TTC549 (cell line): Measurements from ENCODE around the gene SECISBP2L.
"Not testable (repeated sequence)": the region's sequence is repeated elsewhere in the genome, so short reads cannot be mapped to it uniquely, and the experiment has no call there.

ENCODE experiments used
- FAIRE-seq: peaks from 2 replicates; lab custom pipeline; 2012; peaks lifted over from hg19 to GRCh38; lab: Jason Lieb, UNC

SECISBP2L gene, protein sequence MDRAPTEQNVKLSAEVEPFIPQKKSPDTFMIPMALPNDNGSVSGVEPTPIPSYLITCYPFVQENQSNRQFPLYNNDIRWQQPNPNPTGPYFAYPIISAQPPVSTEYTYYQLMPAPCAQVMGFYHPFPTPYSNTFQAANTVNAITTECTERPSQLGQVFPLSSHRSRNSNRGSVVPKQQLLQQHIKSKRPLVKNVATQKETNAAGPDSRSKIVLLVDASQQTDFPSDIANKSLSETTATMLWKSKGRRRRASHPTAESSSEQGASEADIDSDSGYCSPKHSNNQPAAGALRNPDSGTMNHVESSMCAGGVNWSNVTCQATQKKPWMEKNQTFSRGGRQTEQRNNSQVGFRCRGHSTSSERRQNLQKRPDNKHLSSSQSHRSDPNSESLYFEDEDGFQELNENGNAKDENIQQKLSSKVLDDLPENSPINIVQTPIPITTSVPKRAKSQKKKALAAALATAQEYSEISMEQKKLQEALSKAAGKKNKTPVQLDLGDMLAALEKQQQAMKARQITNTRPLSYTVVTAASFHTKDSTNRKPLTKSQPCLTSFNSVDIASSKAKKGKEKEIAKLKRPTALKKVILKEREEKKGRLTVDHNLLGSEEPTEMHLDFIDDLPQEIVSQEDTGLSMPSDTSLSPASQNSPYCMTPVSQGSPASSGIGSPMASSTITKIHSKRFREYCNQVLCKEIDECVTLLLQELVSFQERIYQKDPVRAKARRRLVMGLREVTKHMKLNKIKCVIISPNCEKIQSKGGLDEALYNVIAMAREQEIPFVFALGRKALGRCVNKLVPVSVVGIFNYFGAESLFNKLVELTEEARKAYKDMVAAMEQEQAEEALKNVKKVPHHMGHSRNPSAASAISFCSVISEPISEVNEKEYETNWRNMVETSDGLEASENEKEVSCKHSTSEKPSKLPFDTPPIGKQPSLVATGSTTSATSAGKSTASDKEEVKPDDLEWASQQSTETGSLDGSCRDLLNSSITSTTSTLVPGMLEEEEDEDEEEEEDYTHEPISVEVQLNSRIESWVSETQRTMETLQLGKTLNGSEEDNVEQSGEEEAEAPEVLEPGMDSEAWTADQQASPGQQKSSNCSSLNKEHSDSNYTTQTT

DNA sequence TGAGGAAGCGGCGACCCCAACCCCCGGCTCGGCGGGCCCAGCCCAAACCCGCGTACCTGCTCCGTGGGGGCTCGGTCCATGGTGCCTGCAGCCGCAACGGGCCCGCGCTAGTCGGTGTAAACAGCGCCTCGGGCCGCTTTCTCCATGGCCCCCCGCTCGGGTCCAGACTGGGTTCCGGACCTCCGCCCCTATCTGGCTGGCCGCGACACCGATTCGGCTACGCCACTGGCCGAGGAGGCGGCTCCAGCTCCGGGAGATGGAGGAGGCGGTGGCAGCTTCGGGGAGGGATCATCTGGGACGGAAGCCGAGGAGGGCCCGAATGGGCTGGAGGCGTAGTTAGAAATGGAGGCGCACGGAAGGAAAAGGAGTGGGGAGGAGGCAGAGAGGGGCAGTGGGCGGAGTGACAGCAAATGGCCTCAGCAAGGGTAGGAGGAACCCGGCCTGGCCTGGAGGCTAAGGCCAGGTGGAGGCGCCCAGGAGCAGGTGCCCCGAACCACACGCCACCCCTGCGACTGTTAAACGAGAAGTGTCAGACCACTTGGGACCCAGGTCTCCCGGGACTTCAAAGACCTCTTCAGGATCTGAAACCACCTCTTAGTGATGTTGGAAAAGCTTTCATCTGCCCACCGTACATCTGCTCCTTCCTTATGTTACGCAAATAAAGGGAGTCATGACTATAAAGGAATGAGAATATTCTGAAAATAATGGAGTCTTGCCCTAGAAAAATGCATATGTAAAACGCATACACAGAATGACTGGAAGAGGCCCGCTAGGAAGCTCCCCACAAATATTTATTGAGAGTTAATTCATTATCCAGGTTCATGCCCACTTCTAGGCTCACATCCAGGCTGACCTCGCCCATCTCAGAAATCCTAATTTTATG lies at the start of gene SECISBP2L:
SECISBP2L (minus strand) TSS at position 227 of the 883 bp plus-strand sequence; CDS start at position 80, 147 bp downstream.
- FAIRE-seq, result no peak

DNA sequence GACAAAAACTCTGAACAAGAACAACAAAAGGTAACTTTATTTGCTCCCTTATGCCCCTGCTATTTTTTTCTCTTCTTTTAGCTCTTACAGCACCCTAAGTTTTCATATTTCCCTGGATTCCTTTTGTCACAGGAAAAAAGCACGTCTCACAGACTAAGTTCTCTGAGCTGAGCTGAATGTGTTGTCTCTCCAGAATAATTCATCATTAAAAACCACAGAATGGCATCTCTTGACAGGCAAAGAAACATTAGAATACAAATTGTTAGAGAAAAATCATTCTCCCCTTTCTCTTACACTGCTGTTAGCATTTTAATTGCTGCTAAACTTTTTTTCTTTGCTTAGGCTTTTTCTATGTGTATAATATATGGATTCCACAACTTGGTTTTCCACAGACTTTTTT lies 48.7 kb upstream of the SECISBP2L start:
- no peak for FAIRE-seq

DNA sequence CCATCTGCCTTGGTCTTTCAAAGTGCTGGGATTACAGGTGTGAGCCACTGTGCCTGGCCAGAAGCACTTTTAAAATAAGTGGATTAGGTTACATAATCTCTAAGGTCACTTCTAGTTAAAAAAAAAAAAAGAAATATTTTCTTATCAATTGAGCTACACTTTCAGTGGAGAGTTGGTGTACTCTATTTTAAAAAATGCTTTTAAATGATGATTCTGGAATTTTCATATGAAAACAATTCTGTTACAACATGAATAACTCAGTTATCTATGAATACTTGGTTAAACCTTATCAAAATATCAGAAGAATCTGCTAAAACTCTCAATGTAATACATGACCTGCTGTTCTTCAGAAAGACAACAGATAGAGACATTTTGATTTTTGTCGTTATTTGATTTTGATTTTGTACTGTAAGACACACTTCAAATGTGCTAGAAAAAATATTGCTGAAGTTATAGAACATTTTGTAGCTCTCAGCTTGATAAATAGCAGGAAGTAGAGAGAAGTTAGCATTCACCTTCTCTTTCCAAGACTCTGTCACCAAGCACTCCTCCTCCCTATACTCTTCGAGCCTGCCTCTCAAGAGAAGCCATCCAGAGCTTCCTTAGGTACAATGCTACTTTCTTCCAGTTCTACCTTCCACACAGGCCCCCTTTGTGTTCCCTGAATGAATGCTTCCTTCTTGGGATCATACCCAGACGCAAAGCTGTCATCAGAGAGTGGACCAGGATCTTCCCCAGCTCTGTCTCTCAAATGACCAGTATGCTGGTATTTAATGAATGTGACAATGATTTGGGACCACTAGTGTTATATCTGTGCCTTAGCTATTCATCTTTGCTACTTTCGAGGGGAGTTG lies 47.2 kb upstream of the SECISBP2L start:
- no peak for FAIRE-seq

DNA sequence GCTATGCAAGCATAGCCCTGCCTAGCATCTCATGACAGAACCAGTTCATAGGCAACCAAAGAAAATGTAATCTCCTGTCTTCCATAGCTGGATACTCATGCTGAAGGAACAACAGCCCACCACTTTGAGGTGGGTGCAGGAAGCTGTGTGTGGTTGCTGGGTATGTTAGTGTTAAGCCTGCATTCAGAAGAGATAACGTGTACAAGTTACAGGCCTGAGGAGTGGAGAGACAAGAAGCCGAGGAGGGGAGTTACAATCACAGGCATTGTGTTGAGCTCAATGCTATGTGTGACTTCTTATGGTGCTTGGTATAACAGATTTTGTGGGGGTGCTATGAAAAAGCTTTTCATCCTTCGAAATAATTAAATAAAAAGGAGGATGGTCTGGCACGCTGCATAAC lies 42.8 kb upstream of the SECISBP2L start:
- FAIRE-seq, result no peak

DNA sequence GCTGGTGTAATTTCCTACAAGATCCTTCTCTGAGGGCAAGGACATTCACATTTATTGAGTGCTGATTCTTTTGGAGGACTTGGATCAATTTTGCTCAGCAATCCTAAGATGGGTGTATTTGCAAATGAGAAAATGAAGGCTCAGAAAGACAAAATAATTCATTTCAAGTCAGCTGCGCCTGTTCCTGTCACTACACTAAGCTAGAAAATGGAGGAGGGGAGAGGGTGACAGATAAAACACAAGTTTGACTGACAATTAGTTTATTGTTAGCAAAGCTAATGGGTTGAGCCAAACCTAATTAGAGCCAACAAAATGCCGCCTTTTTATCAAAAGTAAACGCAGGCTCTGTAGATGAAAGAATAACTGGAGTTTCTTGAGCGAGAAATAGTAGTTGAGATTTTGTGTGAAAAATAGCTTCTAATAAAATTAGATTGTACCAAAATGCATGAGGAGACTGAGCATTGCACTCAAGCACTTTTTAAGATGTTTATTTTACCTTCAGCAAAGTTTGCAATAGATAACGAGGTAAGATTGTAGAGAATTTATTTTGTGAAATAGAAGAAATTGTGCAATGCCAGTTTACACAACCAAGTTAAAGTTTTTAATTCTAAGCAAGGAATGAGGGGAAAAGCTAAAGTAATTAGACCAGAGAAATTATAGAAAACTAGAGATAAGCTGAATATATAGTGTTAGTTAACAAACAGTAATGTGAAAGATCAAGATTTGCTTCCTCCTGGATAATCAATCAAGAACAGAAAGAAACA lies 39.6 kb upstream of the SECISBP2L start:
- FAIRE-seq, result no peak

DNA sequence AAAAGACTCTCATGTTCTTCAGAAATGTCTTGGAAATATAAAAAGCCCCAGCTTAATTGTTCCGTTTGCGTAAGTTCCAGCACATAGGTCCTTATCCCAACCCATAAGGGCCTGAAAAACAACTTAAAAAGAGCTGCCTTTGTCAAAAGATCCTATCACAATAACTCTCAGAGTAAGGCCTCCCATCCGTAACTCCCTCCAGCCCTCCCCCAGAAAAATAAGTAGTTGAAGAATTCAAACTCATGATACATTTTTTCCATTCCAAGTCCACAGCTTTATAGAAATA lies 38.0 kb upstream of the SECISBP2L start:
- FAIRE-seq, result no peak

DNA sequence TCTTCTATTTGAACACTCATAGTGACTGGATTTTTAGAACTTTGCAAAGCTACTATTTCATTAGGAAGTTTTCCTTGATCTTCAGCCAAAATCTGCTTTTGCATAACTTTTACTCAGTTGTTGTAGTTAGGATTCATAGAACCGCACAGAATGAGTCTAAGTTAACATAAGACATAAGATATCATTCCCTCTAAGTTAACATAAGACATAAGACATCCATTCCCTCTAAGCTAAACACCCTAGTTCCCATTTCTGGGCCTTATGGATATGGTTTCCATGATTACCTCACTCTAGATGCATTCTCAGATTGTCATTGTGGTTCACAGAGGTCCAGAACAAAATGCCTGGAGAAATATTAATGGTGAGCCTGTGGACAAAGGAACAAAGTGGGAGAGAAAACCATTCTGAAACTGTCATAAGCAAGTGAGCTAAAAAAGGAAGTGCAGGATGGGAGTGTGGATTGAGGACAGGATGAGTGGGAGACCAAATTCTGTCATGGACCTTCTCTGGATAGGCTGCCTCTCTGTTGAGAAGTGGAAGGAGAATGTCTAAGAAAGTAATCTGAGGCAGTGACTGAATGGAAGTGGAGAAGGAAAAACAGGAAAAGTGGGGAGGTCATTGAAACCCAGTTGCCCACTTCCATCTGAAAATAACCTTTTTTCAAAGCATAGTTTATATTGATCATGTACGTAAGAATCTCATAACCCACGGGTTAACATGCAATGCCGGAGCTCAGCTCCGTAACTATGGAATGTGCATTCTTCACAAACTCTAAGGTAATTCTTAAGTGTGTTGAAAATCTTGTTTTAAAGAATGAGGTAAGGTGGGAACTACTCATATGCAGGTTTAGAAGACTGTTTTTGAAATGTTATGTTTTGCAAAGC lies 37.4 kb upstream of the SECISBP2L start:
- FAIRE-seq, result no peak

DNA sequence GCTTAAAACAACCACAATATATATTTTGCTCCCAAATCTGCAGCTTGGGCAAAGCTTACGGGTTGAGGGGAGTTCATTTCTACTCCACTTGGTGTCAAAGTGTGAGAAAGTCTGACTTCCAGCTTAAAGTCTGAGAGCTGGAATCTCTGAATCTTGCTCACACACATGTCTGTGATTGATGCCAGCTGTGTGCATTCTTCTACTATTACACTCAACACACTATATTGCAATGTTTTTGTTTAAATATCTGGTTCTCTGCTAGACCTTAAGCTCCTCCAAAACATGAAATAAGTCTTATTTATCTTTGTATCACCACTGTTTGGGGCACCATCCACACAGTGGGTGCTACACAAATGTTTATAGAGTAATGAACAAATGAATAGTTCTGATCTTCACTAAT lies 36.7 kb upstream of the SECISBP2L start:
- FAIRE-seq, result no peak

DNA sequence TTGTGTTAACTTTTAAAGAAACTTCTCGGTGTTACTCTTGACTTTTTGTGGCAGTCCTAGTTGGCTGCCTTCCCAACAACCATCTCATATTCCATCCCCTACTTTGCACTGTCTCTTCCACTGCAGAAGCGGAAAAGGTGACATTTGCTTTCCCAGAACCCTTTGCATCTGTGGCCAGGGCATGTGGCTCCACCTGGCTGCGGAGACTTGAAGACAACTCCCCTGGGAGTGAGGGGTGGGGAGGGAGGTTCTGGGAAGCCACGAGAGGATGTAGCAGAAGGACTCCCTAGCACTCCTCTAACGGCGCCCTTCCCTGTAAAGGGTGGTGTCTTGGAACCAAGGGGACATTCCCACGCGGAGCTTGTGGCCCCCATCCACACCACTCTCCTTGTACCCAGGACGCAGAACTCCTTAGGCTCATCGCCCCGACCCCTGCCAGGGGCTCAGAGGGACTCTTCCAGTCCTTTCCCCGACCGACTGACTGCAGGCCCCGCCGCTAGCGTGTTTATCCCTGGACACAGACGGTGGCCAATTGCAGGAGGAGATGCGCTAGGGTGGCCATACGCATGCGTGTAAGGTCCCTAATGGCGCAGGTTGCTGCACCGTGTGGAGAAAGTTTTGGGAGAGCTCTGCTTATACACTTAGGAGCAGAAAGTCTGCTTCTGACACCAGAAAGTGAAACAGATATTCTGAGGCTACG lies 33.2 kb upstream of the SECISBP2L start:
- no peak for FAIRE-seq

DNA sequence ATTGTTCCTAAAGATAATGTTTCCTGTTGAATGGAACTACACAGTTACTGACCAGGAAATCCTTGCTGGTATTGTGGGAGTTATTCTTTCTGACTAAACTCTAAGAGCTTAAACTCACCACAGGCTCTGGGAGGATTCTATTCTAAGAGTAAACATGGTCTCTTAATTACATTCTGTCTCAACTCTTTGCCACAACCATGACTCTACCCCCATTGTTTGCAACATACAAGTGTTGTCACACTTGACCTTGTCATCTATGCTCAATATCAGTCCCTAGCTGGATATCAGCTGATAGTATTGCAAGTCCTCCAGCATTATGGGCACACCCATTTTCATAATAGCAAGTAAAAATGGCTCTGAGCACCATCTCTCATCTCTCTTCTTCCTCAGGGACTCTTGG lies 29.6 kb upstream of the SECISBP2L start:
- FAIRE-seq, result no peak

DNA sequence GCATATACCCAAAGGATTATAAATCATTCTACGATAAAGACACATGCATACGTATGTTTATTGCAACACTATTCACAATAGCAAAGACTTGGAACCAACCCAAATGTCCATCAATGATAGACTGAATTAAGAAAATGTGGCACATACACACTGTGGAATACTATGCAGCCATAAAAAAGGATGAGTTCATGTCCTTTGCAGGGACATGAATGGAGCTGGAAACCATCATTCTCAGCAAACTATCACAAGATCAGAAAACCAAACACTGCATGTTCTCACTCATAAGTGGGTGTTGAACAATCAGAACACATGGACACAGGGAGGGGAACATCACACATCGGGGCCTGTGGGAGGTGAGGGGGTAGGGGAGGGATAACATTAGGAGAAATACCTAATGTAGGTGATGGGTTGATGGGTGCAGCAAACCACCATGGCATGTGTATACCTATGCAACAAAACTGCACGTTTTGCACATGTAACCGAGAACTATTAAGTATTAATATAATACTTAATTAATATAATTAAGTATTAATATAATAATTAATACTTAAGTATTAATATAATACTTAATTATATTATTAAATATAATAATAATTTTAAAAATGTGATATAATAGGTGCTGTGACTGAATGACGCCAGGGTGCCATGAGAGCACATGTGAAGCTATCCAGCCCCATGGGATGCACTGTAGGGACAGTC lies 28.5 kb upstream of the SECISBP2L start:
- FAIRE-seq, result not testable (repeated sequence)

DNA sequence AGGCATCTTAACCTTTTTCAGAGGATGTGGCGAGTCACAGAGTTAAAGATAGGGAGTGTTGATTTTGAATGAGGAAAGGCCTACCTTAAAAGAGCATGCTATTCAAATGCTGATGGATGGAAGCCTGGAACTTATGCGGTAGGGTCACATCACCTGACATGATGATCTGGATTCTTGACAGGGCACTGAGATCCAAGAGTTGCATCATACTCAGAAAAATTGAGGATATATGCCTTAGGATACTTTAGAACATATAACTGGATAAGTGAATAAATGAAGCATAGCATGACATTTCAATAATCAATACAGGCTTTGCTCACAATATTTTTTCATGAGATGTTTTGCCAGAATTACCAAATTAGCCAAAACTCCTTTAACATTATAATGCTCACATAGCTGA lies 20.1 kb upstream of the SECISBP2L start:
- no peak for FAIRE-seq

DNA sequence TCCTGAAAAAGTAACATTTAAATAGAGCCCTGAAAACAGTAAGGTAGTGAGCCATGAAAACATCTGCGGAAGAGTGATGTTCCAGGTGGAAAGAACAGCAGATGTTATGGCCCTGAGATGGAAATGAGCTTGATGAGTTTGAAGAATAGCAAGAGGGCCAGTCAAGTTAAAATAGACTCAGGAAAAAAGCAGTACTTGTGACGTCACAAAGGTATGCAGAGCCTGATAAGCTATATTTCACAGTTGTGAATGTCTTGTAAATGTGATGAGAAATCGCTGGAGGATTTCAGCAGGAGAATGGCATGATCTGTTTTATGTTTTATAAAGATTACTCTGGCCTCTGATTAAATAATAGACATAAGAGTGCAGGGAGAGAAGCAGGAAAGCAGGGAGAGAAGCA lies 18.6 kb upstream of the SECISBP2L start:
- FAIRE-seq, result no peak

DNA sequence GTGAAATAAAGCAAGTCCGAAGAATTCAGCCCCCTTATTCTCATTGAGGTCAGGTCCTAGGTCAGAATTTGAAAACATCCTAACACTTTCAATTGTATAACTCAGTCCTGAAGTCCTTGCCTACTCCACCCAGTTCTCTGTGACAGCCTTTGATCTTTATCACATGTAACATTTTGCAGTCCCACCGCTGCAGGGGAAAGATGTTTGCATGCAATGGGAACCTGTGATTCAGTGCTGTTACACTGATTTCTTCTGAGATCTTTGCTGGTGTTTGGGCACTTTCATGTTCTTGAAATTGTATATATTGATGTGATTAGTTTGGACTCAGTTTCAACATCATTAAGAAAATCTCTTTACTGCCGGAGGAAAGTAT lies 18.0 kb upstream of the SECISBP2L start:
- no peak for FAIRE-seq

DNA sequence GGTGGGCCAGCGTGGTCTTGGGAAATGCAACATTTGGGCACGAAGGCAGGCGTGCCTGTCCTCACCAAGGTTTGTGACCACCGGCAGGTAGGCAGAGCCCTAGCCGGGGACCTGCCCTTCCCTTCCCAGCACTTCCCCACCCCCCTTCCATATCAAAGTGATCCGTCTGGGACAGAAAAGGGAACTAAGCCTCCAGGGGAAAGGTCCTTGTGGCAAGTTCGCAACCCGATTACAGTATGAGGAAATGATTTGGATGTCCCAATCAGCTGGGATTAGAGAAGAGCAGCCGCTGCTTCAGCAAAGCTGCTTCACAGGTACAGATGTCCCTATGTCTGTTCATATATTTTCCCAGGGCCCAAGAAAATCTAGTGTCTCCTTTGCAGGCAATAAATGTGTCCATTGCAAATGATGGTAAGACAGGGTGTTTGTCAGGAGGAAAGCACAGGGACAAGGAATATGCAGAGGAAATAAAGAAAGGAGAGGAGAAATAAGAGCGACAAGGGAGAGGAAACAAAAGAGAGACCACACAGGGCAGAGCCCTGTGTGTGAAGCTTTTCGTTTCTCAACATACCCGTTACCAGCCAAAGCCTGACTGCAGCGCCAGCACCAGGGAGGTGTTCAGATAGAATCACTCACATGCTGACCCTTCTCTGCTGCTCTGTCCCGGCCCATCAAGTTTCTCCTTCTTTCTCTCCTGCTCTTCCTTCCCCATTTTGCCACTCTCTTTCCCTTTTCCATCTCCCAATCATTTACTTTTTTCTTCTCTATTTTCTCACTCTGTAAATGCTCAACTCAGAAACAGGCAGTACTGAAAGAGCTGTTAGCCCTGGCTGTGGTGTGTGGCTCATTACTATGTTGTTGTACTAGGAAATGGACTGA lies 17.4 kb upstream of the SECISBP2L start:
- FAIRE-seq, result no peak

DNA sequence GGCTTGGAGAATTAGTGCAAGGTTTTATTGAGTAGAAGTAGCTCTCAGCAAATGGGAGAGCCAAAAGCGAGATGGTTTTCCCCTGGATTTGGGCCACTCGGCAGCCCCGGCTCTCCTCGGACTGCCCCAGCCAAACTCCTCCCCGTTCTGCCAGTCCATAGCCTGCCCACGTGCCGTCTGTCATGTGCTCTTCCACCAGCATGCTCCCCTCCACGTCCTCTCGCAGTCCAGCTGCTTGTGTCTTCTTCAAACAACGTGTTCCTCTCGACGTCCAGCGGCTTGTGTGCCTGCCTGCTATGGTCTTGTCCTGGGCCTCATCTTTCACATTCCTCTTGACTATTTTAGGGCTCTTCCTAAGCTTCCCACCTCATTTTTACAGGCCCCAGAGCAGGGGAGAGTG lies 16.7 kb upstream of the SECISBP2L start:
- FAIRE-seq, result no peak
